GM18867 (cell line): ENCODE results near the gene IMMP2L.

Experiments used
- ATAC-seq: cut with Tn5 transposase; IDR thresholded peaks from one replicate; pipeline ENCODE4 v1.9.1; 2021; ENCODE audit warnings: mild to moderate bottlenecking, moderate library complexity; ENCODE audit not compliant: unreplicated experiment

The IMMP2L gene

DNA sequence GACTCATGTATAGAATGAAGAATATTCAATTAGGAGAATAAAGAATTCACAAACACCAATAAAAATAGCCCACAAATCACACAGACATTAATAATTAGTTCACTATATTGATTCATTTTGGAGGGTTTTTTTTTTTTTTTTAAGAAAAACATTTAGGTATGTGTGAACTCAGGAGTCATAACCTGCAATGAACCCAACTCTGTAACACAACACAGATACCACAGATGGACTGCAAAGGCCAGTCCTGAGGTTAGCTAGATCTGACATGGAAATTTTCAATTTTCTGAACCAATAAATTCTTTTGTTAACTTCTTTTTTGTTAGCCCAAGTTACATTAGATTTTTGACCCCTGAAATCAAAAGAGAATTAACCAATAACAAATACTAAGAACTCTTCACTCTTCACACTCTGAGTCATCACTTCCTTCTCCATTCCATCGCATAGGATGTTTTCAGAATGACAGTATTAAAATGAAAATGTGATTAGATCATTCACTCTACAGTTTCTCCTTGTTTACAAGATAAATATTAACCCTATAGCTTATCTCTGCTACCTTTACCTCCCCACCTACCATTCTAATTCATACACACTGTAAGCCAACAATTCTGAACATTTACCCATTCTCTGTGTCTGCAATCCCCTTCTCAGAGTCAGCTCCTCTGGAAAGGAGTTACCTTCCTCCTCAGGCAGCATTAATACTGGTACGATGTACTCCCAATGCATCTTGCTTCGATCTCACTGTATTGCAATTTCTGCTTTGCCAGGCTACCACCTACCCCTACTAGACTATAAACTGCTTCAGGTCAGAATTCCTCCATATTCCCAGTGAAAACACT, 329.8 kb downstream of the IMMP2L start:
- peak; percentile 66 for ATAC-seq

DNA sequence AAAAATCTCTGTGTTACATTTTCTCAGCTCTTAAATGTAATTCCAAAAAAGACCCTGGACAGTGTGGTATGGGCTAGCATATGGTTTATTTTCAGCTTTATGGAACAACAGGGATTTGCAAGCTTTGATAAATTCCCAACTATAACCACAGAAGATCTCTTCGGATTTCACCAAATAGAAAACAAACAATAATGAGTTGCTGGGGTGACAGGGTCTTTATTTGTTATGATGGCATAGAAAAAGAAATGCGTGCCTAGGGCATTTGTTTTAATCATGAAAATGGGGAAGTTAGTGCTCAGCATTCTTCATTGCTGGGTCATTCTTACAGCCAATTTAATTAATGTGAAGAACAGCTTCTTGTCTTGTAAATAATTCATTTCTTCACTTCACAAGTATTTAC, 332.4 kb downstream of the IMMP2L start:
- ATAC-seq, result no peak

DNA sequence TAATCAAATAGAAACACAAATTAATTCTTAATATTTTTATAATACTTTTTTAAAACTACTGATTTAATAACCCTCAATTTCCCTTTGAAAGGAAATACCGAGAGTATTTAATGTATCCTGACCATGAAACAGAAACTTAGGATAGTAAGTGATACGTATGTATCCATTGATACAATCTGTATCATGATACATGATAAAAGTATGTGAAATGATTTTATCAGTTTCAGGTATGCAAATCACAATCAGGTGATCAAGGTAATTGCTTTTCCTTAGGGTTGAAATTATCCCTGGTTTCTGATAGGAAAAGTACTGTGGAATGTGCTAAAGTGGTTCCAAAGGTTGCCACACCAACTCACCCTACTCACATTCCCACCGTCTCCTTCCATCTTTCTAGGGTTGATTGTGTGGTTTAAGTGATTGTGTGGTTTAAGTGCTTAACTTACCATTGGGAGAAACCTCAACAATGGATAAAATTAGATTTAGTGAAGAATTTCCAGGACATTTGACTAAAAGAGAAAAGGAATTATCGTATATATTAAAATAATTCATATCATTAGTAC, 333.0 kb downstream of the IMMP2L start:
- no peak for ATAC-seq

DNA sequence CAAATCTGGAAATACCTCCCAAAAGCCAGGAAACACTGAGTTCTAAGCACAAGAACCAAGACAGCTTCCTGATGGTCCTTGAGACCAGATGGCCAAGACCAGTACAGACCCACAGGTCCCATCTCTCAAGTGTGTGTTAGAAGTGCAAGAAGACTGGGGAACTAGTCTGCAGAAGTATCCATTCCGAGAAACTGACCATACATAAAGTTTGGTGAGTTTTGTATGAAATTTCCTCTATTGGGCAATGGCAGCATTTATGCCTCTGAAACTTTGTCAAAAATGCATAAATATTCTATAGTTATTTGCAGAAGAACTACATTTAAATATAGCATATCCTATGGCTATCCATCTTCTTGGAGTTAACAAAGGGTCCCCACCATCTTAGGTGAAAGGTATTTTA, 333.9 kb downstream of the IMMP2L start:
- ATAC-seq, result no peak

DNA sequence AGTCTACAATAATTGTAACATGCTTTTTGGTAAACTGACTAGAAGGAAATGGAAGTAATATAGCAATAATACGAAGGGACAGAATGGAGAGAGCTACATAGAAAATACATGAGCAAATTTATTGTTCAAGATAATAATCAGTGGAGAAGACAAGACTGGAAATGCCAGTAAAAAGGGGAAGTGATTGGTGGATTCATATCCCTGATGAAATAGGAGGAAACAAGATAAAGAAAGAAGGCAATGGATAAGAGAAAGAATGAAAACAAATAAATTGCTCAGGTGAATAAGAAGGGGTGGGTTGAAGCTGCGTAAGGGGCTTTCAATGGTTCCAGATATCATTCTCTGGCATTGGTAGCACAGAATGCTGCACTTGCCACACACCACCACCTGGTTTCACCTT, 335.5 kb downstream of the IMMP2L start:
- no peak for ATAC-seq

DNA sequence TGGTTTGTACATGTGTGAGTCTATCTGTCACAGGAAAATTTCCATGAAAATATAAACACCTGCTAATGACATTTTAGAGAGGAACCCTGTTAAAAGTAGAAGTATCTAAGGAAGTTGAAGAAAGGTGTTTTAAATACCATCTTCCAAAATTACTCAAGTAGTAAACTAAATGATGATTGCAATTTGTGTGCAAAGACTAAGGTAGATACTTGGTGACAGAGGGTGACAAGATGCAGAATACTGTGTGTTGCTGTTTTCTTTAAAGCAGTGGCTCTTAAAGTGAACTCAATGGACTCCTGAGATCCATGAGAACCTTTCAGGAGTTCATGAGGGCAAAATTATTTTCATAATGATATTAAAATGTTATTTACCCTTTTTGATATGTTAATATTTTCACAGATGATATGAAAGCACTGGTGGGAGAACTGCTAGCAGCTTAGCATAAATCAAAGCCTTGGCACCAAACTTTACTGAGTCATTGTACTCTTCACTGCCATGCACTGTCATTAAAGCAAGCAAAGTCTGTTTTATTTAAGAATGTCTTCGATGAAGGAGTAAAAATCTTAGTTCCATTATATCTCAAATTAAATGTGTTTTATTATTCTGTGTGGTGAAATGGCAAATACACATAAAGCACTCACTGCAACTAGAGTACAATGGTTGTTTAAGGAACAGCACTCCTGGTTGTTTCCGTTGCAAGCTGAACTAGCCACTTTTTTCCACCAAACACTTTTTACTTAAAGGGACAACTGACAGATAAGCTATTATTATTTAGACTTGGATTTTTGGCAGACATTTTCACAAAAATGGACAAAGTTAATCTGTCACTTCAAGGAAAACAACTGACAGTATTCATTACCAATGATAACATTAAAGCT, 337.7 kb downstream of the IMMP2L start:
- ATAC-seq, result no peak

DNA sequence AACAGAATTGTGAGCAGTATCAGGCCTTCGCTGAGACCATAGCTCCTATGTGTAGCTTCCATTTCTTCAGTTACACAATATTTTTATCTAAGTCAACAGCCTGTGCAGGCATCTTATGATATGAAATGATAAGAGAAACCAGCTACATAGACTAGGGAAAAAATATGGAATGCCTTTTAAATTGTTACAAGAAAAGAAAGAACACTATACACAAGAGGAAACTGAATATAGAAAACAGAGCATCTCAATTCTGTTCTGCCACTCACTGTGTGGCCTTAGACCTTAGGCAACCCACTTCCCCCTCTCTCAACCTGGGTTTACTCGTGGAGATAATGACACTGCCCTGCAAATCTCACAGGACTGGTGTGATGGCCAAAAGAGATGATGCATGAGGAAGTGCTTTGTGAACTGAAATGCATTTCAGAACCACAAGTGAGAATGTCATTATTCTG, 338.5 kb downstream of the IMMP2L start:
- no peak for ATAC-seq

DNA sequence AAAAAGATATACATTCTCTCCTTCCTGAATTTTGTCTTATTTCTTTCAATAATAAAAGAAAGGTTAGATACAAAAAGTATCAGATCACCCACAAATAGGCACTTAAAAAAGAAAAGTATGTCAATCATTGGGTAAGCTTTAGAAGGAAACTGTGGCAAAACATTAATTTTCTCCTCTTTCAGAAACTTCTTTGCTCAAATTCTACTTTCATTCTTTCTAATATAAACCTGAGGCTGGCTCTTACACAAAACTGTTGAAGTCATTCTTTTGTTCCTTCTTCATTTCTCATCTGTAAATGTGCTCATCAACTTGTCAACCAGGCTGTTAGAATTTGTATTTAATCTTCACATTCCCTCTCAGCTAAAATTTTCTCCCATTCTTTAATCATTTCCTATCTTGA, 346.7 kb downstream of the IMMP2L start:
- ATAC-seq, result no peak

DNA sequence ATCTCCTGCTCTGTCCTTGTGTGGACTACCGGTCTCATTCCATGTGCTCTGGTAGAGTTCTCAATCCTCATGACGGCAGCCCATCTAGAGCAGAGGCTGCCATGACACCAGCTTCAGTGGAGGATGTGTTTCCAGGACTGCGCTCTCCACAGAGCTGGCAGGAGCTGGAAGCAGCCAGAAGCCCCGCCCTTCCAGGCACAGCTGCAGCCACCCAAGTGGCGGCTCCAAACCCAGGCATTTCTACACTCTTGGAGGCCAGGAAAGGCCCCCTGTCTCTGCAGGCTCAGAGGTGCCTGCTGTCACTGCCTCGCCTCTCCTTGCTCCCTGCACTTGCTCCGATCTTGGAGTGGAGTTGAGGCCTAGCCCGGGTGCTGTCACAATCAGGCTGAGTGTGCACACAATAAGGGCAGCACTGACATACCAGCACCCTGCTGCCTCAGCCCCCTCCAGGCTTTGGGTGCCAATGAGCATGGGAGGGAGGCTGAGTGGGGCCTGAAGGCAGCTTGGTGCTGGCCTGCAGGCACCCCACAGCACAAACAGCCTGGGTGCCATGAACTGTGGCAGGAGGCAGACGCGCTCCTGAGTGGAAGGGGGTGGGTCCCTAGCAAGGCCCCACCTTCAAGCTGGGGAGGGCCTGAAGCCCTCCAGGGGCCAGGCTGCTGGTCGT, 349.3 kb downstream of the IMMP2L start:
- ATAC-seq, result no peak

DNA sequence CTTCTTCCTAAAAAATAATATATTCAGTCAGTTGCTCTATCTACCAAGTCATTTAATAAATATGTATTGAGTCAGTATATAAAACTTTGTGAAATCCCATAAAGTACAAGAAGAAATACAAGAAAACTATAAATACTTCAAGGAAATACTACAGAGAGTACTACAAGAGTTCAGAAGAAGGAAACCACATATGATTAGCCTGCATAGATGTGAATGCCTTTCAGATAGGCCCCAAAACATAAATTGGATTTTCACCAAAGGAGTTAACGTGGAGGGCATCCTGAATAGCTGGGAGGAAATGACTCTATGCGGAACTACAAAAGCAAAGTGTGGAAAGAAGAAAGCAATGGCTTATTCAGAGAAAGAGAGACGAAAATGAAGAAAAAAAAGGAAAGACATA, 351.3 kb downstream of the IMMP2L start:
- no peak for ATAC-seq

DNA sequence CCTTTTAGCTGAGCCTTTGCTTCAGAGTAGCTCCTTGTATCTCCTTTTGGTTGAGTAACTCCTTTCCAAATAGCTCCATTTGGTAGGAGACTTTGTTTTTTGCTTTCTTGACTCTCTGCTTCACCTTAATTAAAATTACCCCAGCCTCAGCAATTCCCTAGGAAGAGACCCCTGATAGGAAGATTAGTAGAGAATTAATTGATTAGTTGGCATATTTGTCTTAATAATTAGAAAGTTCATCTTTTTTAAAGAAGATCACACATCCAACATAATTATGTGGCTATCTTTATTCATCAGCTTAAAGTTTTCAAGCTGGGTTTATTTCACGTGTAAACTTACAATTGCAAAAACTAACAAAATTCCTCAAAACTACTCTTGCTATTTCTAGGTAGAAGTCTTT, 352.2 kb downstream of the IMMP2L start:
- no peak for ATAC-seq

DNA sequence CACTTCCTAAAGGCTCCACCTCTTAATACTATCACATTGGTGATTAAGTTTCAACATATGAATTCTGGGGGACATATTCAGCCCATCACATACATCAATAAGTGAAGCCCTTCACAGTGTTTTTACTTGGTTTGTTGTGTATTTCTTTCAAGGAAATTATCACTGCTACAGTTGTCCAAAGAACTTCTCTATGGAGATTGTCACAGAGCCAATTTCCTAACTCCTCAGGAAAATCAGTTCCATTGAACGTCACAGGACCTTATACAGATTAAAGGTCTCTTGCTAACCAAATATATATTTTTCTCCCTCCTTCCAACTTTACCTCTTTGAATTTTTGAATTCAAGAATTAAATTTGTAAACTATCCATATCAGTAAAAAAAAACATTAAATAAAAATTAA, 357.0 kb downstream of the IMMP2L start:
- no peak for ATAC-seq

DNA sequence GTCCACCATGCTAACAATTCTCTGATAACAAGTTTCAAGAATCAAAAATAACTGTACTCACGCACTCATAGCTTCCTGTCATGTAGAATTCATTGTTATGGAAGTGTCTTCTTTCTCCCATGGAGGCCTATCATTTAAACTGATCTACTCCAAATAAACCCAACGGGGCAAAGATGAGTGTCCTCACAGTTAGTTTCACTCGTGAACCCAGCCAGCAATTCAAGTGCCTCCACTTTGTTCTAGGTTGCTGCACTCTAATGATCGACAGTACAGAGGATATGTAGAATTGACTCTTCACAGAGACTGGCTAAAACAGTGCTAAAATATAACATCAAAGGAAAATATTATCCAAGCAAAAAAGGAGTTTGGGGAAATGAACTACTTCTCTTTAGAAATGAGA, 360.0 kb downstream of the IMMP2L start:
- ATAC-seq, result no peak

DNA sequence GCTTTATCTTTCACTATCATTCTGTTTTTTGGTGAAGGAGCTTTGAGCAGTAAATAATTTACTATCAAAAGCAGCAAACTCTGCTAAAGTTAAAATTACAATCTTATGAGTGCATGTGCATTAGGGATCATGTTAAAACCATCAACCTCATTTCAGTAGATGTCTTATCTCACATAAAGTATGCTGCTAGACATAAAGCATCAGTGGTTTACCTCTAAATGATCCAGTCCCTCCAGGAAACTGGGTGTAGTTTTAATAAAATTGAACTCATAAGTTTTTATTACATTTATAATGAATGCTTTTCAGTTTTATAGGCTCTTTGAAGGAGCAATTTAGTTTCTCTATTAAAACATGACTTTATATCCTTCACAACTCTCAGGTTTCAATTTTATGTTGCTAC, 362.6 kb downstream of the IMMP2L start:
- ATAC-seq, result no peak

DNA sequence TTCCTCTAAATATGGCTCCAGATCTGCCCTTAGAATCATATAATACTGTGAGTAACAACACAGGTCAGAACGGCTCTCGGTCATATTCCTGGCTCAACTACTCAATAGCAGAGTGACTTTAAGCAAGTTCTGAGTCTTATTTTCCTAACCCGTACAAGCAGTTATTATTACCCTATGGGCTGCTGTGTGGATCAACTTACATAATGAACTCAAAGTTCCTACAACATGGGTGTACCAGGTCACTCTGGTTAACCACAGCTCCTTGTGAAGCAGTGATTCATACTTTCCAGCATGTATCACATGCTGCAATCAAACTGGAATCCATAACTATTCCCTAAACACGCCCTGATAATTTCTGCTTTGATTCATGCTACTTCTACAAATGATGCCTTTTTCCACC, 364.0 kb downstream of the IMMP2L start:
- no peak for ATAC-seq

DNA sequence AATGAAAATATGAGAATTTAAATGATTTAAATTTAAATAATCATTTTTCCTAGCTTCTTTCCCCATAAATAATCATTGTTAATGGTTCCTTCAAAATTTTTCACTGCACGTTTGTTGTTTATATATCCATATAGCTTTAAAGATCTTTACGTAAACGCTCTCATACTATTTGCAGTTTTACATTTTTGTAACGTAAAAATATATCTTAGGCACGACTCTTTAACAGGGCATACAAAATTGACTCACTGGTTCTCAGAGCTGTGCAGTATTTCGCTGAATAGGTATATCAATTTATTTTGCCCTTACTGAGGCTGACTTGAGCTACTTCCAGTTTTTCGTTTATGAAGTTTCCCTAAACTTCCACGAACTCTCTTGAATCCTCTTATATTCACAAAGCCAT, 365.6 kb downstream of the IMMP2L start:
- no peak for ATAC-seq

DNA sequence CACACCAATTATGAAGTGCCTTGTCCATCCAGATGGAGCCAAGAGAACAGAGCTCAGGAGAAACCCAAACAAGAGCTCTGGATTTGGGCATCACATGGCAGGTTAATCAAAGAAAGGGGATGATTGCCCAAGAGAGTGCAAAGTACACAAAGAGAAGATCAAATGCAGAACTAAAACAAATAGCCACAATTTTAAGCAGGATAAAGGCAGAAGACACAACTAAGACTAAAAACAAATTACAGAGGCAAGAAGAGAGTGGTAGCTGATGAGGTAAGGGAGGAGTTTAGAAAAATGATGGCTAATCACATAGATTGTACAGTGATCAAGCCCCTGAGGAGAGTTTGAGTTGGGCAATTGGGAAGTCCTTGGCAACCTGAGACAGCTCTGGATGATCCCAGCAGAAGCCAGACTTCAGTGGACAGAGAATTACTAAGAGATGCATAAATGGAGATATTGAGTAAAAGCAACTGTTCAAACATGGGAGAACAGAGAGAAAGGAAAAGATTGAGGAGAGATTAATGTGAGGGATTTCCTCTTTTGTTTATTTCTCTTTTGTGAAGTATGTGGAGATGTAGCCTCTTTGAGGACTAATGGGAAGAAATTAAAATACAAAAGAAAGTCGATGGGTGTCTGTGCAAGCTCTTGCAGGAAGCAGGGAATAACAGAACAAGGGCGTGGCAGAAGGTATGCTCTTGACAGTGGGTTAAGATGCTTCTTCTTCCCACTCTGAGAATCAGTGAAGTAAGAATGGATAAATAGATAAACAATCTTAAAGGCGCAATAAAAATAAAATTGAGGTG, 369.5 kb downstream of the IMMP2L start:
- no peak for ATAC-seq

DNA sequence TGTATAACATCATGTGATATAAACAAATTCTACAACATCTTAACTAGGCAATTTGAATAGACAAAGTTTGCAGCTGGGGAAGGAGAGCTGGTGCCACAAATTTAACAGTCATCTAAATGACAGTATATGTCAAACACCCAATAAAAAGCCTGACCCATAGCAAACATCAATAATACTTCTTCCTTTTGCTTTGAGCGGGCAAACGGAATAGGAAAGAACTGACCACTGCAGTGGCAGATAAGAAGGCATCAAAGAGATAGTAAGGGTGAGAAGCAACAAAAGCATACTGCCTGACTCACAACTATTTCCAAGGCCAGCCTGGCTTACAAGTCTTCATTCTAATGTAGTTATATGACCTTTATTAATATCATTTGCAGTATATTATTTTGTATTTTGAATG, 371.5 kb downstream of the IMMP2L start:
- ATAC-seq, result no peak

DNA sequence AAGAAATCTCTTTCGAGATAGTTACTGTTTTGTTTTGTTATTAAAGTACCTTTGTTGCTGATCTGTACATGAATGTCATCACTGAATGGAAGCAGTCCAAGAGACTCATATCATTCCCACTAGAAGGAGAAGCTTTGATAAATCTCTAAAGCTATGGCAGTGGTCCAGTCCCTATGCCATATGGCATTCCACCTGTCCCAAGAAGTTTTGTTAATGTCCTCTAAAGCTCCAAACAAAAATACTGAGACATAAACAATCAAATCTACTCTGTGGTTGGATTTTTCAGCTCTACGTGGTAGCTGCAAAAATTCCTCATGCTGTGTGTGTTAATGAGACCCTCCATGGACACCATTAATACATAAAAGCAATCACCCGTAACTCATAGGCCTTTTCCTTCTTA, 377.3 kb downstream of the IMMP2L start:
- no peak for ATAC-seq

DNA sequence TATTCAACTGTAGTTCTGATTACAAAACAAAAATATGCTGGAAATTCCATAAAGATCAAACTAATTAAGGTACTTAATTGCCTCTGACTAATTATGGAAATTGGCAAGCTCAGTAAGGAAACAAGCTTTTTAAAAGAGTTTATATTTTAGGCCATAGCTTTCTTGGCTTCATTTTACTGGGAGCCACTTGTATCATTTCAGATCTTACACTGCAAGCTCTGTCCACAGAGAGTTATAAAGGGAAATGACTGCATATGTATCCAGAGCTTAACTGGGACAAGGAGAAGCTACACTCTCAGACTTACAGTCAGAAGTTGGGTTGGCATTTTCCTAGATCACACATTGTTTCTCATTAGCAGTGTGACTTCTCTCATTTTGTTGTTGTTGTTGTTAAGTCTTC, 379.0 kb downstream of the IMMP2L start:
- no peak for ATAC-seq
